GM21423 (cell line): ENCODE data around the gene CHRNA4.

Experiments used
- ATAC-seq: cut with Tn5 transposase; IDR thresholded peaks from one replicate; pipeline ENCODE4 v1.9.1; 2021; ENCODE audit warnings: mild to moderate bottlenecking, moderate library complexity; ENCODE audit not compliant: unreplicated experiment

The CHRNA4 gene

GRCh38 chr20:63364801-63365585 is 3.8 kb upstream of the CHRNA4 start:
- no peak for ATAC-seq

GRCh38 chr20:63363981-63364561 is 2.9 kb upstream of the CHRNA4 start:
- no peak for ATAC-seq

GRCh38 chr20:63363013-63363957 is 2.1 kb upstream of the CHRNA4 start:
- no peak for ATAC-seq

GRCh38 chr20:63362436-63363009 is 1.4 kb upstream of the CHRNA4 start:
- no peak for ATAC-seq

- ATAC-seq, result no peak
Observed at GRCh38 chr20:63361519-63362435, 628 bp upstream of the CHRNA4 start.

- ATAC-seq, result no peak
Observed at GRCh38 chr20:63359937-63360849, 956 bp downstream of the CHRNA4 start.

GRCh38 chr20:63359164-63359934 is 1.8 kb downstream of the CHRNA4 start:
- no peak for ATAC-seq

GRCh38 chr20:63357921-63358905 is 2.9 kb downstream of the CHRNA4 start:
- no peak for ATAC-seq

GRCh38 chr20:63356931-63357879 is 3.9 kb downstream of the CHRNA4 start:
- ATAC-seq, result no peak

- ATAC-seq, result no peak
Observed at GRCh38 chr20:63356511-63356910, 4.6 kb downstream of the CHRNA4 start.

- no peak for ATAC-seq
Observed at GRCh38 chr20:63355781-63356295, 5.3 kb downstream of the CHRNA4 start.

- no peak for ATAC-seq
Observed at GRCh38 chr20:63354636-63355350, 6.4 kb downstream of the CHRNA4 start.

GRCh38 chr20:63352811-63353221 is 8.3 kb downstream of the CHRNA4 start:
- ATAC-seq, result no peak

GRCh38 chr20:63351811-63352591 is 9.1 kb downstream of the CHRNA4 start:
- ATAC-seq, result no peak
